Lower leg skin (tissue), 3 donors: Measurements from ENCODE around the gene SYMPK.

ENCODE experiments used
- POLR2A ChIP-seq, 2 donors: fragments of 450-650 bp; IDR thresholded peaks; one replicate each; pipeline ENCODE4 v1.6.1; 2016 to 2017; ENCODE audit warnings: antibody characterized with exemption in 2 of 2, mild to moderate bottlenecking in 1 of 2, moderate library complexity in 1 of 2
- TF ChIP-seq, protein P1 (sequence below), 3 donors: fragments of 450-650 bp; IDR thresholded peaks; one replicate each; pipeline ENCODE4 v1.5.1; 2016; ENCODE audit warnings: antibody characterized with exemption in 3 of 3, mild to moderate bottlenecking in 3 of 3, moderate library complexity in 2 of 3

DNA sequence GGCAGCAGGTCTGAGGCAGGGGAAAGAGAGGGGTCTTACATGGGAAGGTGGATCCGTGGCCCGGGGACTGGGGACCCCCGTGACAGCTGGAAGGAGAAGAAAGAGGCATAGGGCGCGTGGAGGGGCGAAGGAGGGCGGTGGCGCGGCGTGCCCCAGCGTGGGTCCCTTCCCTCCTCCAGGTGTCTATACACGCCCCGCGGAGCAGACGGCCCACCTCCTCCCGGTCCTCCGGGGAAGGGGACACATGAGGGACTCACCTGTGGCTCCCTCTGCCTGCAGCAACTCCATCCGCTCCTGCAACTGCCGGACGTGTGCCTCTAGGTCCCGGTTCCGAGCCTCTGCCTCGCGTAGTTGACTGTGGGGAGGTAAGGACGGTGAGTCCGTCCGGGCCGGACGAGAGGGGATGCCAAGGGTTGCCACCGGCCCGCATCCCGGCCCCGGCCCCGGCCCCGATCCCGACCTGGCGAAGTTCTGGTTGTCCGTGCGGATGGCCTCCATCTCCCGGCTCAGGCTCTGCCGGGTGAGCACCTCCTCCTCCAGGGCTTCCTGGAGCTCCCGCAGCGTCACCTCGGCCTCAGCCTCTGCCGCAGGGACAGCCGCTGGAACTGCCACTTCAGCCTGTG, 91.5 kb downstream of the SYMPK start:
- TF ChIP-seq, protein P1, sequence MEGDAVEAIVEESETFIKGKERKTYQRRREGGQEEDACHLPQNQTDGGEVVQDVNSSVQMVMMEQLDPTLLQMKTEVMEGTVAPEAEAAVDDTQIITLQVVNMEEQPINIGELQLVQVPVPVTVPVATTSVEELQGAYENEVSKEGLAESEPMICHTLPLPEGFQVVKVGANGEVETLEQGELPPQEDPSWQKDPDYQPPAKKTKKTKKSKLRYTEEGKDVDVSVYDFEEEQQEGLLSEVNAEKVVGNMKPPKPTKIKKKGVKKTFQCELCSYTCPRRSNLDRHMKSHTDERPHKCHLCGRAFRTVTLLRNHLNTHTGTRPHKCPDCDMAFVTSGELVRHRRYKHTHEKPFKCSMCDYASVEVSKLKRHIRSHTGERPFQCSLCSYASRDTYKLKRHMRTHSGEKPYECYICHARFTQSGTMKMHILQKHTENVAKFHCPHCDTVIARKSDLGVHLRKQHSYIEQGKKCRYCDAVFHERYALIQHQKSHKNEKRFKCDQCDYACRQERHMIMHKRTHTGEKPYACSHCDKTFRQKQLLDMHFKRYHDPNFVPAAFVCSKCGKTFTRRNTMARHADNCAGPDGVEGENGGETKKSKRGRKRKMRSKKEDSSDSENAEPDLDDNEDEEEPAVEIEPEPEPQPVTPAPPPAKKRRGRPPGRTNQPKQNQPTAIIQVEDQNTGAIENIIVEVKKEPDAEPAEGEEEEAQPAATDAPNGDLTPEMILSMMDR (IDR thresholded peaks at IDR 0.05): no peak
- no peak for TF ChIP-seq POLR2A (IDR thresholded peaks at IDR 0.05)
